Activated CD4-positive, CD25-positive, alpha-beta regulatory T cell treated with anti-CD3 and anti-CD28 coated beads, Interleukin-2, amount 50 U/mL, for 24 hours (primary cell): ENCODE data around the gene PIP5K1C.
A peak's percentile ranks its signal among the peaks of the same experiment; 100 is the strongest.

ENCODE experiments used
- ATAC-seq, 2 donors: fragments of 150-1000 bp; cut with Tn5 transposase; one replicate each; pipeline ENCODE4 v1.10.0; 2021; ENCODE audit warnings: mild to moderate bottlenecking in 1 of 2, moderate library complexity in 1 of 2

PIP5K1C gene

GRCh38 chr19:3721887-3722442, 21.7 kb upstream of the PIP5K1C start:
- ATAC-seq: no peak

DNA sequence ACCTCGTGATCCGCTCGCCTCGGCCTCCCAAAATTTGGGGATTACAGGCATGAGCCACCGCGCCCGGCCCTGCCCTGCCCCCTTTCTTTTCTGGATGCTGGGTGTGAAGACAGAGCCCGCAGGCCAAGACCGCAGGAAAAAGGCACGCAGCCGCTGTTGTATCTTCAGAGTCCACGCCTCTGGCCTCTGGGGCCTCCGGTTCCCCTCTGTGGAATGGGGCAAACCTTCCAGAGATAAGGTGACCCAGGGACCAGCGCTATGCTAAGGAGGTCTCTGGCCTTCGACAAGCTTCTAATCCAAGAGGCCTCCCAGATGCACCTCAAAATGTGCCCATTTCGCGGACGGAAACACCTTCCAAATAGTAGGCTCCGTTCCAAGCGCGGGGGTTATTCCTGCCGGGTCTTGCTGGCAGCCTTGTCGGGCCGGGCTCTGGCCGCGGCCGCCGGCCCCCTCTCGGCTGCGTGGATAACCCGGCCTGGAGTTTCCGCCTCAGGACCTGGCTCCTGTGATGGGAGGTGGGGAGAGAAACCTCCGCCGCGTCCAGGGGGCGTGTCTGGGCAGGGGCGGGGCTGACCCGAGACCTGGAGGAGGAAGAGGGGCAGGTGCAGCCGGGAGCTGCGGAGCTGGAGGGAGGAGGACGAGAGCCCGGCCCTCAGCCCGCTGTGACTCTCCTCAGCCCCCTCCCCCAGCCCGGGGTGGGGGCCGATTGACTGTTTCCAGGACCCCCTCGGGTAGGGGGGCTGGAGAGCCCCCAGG, 21.0 kb upstream of the PIP5K1C start:
- peak; percentile 86 to 94 for ATAC-seq

DNA sequence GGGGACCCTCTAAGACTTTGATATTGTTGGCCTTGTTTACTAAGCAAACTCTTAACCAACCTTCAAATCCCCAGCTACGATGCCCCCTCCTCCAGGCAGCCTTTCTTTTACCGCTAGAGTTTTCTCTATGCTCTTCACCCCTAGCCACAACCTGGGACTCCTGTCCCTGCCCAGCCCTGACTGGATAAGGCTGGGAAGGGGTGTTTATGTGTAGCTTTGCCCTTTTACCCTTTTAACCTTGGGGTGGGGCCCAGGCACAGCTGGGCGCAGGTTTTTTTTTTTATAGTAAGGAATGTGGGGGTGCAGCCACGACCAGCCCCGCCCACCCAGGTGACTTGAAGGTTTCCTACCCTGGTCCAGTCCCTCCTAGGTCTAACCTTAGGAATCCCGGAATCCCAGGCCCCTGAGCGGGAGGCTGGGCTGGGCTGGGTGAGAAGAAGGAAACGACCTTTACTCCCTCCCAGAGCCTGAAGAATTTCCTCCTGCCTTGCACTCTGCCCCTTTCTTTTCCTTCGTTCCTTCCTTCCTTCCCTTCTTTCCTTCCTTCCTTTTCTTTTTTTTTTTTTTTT, 20.2 kb upstream of the PIP5K1C start:
- ATAC-seq: no peak

GRCh38 chr19:3719868-3720267, 19.6 kb upstream of the PIP5K1C start:
- ATAC-seq: no peak

- no peak for ATAC-seq
Observed at GRCh38 chr19:3716147-3716668, 15.9 kb upstream of the PIP5K1C start.

DNA sequence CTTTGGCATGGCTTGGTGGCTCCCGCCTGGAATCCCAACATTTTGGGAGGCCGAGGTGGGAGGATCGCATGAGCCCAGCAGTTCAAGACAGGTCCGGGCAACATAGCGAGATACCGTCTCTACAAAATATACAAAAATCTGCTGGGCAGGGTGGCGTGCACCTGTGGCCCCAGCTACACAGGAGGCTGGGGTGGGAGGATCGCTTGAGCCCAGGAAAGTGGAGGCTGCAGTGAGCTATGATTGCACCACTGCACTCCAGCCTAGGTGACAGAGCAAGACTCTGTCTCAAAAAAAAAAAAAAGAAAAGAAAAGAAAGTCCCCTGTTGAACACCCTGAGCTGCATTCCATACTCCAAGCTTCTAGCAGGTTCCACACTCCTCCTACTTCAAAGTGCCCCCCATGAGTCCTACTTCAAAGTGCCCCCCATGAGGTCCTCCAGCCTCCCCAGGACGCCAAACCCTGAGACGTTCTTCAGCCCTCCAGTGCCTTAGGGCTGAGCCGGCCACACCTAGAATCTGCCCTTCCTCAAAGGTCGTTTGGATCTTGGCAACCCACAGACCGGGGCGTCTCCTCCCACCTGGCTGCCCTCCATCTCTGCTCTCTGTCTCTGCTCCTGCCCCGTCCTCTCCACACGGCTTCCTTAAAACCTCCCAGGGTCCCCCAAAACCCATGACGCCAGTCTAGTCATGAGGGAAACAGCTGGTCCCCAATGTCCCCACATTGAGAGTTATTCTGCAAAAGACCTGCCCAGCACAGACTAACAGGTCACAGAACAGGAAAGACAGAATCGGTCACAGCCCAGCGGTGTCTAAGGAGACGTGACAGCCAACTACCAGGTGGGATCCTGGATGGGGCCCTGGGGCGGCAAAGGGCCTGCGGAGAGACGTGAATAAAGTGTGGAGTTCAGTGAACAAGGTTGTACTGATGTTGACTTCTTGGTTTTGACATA, 12.7 kb upstream of the PIP5K1C start:
- ATAC-seq: no peak

DNA sequence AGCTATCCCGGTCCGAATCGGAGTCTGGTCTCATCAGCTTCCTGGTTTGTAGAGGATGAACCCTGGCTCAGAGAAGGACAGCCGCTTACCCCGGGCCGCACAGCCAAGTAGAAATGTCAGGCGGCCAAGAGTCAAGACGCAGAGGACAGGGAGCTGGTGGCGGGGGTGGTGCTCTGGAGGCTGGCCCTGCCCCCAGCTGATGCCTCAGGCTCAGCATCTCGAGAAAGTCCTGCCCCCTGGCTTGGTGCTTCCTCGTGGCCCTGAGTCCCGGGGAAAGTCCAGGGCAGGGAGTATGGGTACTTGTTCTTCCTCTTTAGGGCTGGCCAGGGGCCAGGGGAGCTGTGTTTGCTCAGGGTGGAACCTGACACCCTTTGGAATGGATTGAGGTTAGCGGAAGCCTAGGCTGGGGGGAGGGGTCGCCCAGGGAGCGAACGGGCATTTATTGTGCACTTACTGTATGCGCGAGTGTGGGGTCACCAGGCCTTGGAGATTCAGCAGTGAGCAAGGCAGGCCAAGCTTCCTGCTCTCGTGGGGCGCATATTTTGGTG, 10.1 kb upstream of the PIP5K1C start:
- no peak for ATAC-seq

DNA sequence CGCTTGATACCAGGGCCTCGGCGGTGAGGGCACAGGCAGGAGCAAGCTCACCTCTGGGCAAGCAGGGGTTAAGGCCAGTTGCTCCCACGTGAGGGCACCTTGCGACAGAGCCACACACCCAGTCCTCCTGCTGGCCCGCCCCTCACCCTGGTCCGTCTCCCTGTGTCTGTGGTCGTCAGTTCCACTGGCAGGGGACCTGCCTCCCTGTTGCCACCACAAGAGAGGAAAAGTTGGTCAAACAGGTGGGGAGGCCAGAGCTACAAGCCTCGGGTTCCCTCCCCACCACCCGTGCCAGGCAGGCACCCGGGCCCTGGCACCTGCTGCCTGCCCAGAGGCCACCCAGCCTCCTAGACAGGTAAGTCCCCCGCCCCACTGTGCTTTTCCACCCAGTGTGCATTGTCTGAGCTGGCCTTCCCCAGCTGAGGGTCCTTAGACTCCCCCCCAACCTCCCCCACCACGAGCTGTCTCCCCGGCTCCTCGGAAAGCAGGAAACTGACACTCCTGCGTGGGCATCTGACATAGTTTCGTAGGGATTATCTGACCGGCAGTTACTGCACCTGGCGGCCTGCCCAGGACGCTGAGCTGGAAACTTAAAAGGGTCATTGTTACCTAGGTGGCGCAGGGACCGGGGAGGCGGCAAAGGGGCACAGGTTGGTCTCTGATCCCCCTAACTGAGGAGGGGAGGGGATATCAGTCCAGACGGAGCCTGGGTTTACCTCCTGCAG, 8.1 kb upstream of the PIP5K1C start, which contains the start of gene TJP3:
Gene TJP3, plus strand, starts transcription at position 178 of the 725 bp plus-strand sequence. CDS start 20,049 bp downstream, outside the sequence.
- no peak for ATAC-seq

DNA sequence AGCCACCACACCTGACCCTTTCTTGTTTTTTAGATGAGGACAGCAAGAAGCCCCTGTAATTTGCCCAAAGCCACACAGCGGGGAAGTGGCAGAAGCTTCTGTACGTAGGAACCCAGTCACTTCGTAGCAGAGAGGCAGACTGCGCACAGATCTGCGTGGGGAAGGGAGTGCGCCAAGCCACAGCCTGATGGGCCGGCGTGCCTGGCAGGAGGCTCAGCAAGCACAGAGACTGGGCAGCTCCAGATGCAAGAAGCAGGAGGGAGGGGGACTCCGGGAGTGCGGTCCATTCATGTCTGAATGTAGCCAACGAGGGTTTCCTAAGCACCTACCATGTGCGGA, 7.6 kb upstream of the PIP5K1C start:
- ATAC-seq: no peak

- ATAC-seq: no peak
Observed at GRCh38 chr19:3701200-3701599, 932 bp upstream of the PIP5K1C start.

DNA sequence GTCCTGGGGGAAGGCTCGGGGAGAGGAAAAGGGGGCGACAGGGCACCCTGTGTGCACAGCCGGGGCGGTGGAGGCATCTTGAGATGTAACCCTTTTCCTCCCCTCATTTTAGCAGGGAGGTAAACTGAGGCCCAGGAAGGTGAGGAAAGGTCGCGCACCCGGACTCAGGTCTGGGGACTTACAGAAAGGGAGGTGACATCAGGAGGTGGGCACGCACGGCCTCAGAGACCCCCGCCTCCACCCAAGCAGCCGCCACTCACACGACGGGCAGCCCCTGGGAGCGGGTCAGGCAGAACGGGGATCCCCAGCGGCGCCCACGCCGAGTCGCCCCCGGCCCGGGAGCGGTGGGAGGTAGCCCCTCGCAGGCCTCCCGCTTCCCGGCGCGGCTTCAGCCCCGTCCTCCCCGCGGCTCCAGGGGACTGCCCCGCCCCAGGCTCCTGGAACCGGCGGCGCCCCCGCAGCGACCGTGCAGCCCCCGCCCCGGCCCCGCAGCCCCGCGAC, 477 bp downstream of the PIP5K1C start:
- ATAC-seq: no peak

DNA sequence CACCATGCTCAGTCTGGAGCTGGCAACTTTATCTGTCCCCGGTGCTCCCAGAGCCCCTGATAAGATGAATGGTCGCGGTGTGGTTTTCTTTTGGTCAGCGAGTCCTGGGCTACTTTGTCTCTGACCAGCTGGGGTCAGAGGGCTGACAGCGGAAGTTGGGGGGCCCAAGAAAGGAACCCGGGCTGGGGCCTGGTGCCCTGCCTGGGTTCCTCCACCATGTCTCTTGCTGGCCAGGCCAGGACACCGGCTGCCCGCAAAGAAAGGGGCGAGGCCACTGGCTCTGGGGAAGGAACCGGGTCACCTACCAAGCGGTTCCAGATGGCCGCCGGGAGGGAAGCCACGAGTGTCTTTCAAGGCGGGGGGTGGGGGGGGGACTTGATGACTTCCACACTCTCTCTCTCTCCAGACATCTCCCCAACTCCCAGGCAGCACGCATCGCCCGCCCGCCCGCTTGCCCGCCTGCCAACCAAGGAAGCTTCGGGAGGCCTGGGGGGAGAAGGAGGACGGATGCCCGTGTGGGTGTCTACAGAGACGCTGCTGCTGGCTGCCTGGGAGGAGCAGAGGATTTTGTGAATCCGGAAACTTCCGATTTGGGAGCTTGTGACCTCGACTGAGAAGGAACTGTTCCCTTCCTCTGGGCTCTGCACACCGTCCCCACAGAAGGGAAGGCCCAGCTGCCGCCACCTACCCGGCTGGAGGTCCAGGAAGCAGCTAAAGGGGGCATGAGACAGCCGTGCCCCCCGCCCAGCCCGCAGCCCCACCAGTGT, 1.1 kb downstream of the PIP5K1C start:
- ATAC-seq: no peak

DNA sequence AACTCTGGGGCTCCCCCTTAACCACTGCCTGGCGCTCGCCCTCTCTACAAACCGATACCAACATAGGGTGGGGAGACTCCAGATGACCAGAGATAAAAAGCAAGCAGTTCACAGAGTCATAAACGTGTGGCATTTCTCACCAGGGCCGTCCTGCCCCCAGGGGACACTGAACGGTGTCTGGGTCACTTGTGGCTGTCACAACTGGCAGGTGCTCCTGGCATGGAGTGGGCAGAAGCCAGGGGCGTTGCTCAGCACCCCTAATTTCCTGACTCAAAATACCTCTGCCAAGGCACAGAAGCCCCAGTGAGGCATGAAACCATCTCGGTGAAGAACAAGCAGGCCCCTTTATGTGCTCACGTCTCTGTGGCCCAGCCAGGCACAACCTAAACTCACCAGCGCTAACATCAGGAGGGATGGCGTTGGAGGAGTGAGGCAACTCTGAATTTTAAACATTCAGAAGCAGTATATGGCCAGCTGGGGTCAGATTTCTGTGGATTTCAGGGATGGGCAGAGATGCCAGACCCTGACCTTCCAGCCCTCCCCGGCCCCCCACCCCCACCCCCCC, 1.8 kb downstream of the PIP5K1C start:
- ATAC-seq: no peak

DNA sequence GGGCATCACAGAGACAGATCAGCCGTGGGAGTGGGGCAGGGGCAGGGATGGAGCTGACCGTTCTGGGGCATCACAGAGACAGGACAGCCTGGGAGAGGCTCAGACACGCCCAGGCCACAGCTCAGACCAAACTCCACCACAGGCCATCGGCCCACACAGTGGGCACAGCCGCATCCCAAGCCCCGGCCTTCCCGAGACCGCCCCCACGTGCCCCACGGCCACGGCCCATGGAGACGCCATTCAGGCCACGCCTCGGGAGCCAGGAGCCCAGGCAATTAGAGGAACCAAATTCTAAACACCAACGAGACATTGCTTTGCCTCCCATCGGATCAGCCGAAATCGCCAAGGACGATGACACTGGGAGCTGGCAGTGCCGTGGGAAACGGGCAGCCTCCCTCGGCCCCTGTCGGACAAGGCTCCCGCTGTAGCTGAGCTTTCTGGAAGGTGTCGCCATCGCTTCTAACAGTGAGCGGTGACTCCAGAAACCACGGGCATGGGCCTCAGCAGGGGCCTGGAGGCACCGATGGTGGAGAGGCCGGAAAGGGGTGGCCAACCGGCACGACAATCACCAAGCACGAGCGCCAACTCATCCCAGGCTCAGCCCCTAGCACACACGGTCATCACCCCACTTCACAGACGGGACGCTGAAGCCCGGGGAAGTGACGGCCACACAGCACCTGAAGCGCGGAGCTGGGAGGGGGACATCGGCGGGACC, 2.4 kb downstream of the PIP5K1C start:
- no peak for ATAC-seq

- ATAC-seq: no peak
Observed at GRCh38 chr19:3697094-3697493, 3.2 kb downstream of the PIP5K1C start.

- ATAC-seq: no peak
Observed at GRCh38 chr19:3696660-3696995, 3.6 kb downstream of the PIP5K1C start.

DNA sequence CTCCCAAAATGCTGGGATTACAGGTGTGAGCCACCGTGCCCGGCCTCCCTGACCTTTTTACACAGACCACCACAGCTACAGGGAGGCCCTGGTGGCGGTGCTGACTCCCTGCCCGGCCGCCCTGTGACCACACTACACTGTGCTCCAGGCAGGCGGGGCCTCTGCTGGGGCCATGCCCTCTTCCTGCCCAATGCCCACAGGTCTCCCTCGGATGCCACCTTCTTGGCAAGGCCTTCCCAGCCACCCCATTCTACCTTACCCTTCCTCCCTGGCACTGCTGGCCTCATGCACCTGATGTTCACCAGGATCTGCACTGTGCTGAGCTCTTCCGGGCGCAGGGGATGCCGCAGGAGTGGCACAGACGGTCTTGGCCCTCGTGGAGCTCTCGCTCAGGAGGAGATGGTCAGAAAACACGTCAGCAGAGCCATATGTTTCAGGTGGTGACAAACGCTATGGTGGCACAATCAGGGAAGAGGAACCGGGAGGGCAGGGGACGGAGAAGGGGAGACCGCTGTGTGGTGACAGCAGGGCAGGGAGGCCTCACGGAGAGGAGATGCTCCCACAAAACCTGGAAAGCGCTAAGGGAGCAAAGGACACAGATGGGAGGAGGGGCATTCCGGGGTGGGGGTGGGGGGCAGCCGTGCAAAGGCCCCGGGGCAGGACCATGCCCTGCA, 4.1 kb downstream of the PIP5K1C start:
- ATAC-seq: no peak

DNA sequence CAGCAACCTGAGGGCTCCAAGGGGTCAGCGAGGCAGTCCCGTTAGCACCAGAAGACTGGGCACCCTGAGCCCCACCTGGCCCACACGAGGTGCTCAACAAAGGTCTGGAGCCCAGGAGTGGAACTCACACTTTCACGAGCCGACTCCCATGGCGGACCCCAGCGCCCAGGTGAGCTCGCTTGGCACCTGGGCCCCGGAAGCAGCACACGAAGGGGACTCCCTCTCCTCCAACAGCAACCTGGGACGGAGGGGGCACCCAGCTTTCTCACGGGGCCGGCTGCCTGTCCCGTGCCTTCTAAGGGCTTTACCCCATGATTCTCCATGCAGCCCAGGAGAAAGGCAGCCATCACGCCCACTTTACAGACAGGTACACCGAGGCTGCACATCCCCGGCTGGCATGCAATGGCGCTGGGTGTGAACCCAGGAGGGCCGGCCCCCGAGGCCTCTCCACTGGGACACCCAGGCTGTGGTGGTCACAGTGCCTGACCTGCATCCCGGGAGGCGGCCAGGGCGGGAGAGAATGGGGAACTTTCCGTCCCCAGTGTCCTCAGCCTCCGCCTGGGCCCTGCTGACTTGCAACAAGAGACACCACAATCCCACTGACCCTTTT, 5.0 kb downstream of the PIP5K1C start:
- no peak for ATAC-seq
